ENCODE results near the gene PAQR5. TPM values are rescaled to one million over a fixed set of nuclear protein-coding genes. Genes with fewer than 3 reads are reported as not detected.

Gene PAQR5
- total and polyA plus RNA-seq, 9 of the 15 experiments (the other 6 are each of a cell fraction or from before 2014, with no cell fraction given): 0.04 to 0.08 TPM; not detected in 7

DNA sequence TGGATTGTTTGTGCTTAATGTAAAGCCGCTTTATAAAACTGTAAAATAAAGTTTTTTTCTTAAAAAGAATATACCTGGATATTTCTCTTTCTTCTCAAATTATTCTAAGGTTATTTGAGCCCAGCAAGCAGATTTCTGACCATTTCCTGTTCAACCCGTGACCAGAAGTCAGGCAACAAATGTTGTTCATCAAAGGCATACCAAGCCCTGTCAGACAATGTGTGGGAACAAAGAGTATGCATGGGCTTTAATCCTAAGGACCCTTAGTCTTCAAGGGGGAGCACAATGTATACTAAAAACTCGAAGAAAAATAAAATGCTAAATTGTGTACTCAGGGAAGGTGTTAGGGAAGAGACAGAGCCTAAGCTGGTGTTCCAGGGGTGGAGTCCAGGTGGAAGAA is 26.6 kb upstream of the PAQR5 start:
- Histone ChIP-seq H3K9me3 (replicated peaks; ENCODE audit: control insufficient read depth, insufficient read depth, low read depth, low read length) (no peaks in the 10 kb centered on the region), H4K20me1 (replicated peaks; ENCODE audit: control insufficient read depth, insufficient read depth, low read length) (no peaks in the 10 kb centered on the region), H3K9ac (ENCODE audit: insufficient read depth in 1 of 2, low read depth in 2 of 2, low read length in 2 of 2) (no peak overlapping the region), H3K79me2 (ENCODE audit: control insufficient read depth, insufficient read depth, low read length) (no peaks in the 10 kb centered on the region), H3K27me3 (ENCODE audit: control insufficient read depth in 2 of 2, insufficient read depth in 2 of 2, low read length in 2 of 2) (peaks cover 13 to 32% of the 10 kb centered on the region in 2 experiments; a peak in 4 of 5 replicates), H2AFZ (ENCODE audit: low read depth, low read length) (no peak overlapping the region), H3K4me1 (replicated peaks in 1 of 2; ENCODE audit: control insufficient read depth in 2 of 2, insufficient read depth in 2 of 2, low read length in 2 of 2) (no peaks in the 10 kb centered on the region), H3K27ac (ENCODE audit: extremely low read depth, low read depth, low read length) (no peak overlapping the region), H3K36me3 (ENCODE audit: control insufficient read depth, insufficient read depth, low read length) (no peaks in the 10 kb centered on the region), H3K4me2 (ENCODE audit: insufficient read depth, low read length) (no peak overlapping the region), H3K4me3 (no peak overlapping the region), H3K9me1 (ENCODE audit: control insufficient read depth, insufficient read depth, low read length) (no peaks in the 10 kb centered on the region)
- POLR2A ChIA-PET: interaction anchor here (0.6 kb wide), 1 partner anchor 281 kb away, joined by 3 read pairs; no protein-coding TSS in a partner anchor
- DNase-seq (ENCODE audit: extremely low read depth in 1 of 4, low spot score in 3 of 4) (no peak), FAIRE-seq (no peak), ATAC-seq (no peak)
- WGBS (ENCODE audit: insufficient coverage, low coverage, missing lambda C conversion rate): 9% methylated on average over 3 of the region's 3 CpGs
- intact Hi-C loops (cut with micrococcal nuclease): no loop called here
- TF ChIP-seq FOXM1 (IDR thresholded peaks at IDR 0.05; ENCODE audit: low read depth) (no peak), FOXM1 (CRISPR knock-in tag; IDR thresholded peaks at IDR 0.05; ENCODE audit: low read depth) (no peak), MYBL2 (IDR thresholded peaks at IDR 0.05; ENCODE audit: low read depth) (no peak), MYBL2 (CRISPR knock-in tag; IDR thresholded peaks at IDR 0.05; ENCODE audit: borderline replicate concordance) (no peak), NFYB (IDR thresholded peaks at IDR 0.05; ENCODE audit: extremely low read depth, insufficient read length) (no peak), ZNF175 (CRISPR knock-in tag; IDR thresholded peaks at IDR 0.05; ENCODE audit: low read depth) (no peak), XRCC4 (IDR thresholded peaks at IDR 0.05; ENCODE audit: extremely low read depth, insufficient read depth, insufficient read length) (no peak)
- TF ChIP-seq, protein P1, sequence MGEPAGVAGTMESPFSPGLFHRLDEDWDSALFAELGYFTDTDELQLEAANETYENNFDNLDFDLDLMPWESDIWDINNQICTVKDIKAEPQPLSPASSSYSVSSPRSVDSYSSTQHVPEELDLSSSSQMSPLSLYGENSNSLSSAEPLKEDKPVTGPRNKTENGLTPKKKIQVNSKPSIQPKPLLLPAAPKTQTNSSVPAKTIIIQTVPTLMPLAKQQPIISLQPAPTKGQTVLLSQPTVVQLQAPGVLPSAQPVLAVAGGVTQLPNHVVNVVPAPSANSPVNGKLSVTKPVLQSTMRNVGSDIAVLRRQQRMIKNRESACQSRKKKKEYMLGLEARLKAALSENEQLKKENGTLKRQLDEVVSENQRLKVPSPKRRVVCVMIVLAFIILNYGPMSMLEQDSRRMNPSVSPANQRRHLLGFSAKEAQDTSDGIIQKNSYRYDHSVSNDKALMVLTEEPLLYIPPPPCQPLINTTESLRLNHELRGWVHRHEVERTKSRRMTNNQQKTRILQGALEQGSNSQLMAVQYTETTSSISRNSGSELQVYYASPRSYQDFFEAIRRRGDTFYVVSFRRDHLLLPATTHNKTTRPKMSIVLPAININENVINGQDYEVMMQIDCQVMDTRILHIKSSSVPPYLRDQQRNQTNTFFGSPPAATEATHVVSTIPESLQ (CRISPR knock-in tag; IDR thresholded peaks at IDR 0.05): no peak
- no TSS peak for BruUV-seq (replicated peaks)
- CTCF ChIA-PET (ENCODE audit: low intra/inter-chr PET ratio): no interaction called here
- in situ Hi-C loops (cut with MboI): no loop called here
